HG02943 (cell line): ENCODE measurements around the gene COX6A2.

Experiments
- ATAC-seq: cut with Tn5 transposase; IDR thresholded peaks from one replicate; pipeline ENCODE4 v1.9.1; 2021; ENCODE audit warnings: mild to moderate bottlenecking, low read depth, moderate library complexity; ENCODE audit not compliant: unreplicated experiment

COX6A2 gene

DNA sequence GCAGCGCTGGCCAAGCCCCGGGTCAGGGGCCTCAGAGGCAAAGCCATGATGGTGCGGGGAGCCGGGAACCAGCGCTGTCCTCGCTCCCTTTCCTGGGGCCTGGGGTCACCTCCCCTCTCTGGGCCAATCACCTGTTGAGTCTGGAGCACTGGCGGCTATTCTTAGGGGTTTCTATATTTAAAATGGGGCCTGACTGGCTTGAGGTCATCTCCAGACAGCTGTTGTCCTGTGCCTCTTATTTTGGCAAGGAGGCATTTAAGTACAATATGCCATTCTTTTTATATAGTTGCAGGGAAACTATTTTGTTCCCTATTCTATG lies at the start of gene COX6A2:
Gene COX6A2 (minus strand): TSS at position 82 of the 319 bp plus-strand sequence. CDS start 35 bp downstream, at position 47.
- ATAC-seq: no peak

DNA sequence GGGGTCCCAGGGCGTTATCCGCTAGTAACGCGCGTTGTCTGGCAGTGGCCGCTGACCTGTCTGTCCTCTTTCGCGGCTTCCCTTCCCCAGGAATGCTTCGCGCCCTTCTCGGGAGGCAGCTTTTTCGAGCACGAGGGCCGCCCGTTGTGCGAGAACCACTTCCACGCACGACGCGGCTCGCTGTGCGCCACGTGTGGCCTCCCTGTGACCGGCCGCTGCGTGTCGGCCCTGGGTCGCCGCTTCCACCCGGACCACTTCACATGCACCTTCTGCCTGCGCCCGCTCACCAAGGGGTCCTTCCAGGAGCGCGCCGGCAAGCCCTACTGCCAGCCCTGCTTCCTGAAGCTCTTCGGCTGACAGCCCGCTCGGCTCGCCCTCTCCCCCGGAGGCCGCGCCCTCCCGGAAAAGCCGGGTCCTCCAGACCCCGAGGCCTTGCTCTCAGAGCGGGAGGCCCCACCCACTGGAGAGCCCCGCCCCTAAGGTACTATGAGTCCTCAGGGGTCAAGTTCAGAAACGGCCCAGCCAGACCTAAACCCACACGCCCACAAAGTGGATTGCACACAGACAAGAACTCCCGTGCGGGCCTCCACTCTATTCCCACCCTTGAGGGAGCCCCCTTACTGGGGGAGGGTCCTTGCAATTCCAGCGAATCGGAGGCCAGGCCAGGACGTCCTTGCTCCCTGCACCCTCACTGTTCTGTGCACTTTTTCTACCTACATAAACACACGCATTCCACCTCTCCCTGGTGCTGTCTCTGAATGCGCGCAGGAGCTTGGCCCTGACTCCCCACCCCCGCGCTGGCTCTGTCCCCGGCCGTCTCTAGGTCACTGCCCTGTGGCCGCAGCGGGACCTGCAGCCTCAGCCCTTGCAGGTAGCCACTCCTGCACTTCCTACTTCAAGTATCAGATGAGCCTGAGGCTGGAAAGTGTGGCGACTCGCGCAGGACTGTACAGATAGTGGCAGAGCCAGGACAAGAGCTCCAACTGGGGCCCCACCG lies 49.4 kb upstream of the COX6A2 start:
- peak; percentile 41 for ATAC-seq

DNA sequence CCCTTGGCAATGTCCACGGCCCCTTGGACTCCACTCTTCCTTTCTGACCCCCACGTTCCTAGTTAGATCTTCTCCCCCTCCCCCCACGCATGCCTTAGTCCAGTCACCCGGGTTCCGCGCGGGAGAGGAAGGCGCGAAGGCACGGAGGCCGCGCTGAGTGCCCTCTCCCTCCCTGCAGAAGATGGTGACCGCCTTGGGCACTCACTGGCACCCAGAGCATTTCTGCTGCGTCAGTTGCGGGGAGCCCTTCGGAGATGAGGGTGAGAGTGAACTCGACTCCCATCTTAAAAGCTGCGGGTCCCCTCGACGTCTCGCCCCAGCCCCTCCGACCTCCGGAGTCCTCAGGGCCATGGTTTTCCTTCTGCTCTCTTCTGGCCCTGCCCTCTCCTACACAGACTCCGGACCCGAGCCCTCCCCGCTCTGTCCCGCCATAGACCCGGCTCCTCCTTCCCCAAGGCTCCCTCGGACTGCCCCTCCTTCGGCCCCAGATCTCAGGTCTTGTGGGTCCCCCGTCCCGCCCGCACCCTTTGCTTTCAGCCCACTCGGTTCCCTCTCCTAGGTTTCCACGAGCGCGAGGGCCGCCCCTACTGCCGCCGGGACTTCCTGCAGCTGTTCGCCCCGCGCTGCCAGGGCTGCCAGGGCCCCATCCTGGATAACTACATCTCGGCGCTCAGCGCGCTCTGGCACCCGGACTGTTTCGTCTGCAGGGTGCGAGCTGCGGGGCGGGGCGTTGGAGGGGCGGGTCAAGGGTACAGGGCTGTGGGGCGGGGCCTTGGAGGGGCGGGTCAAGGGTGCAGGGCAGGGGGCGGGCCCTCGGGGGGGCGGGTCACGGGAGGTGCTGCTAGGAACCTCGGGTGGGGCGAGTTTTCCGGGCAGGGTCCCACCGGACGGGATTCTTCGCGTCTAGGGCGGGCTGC lies 48.4 kb upstream of the COX6A2 start:
- peak; percentile 52 for ATAC-seq

DNA sequence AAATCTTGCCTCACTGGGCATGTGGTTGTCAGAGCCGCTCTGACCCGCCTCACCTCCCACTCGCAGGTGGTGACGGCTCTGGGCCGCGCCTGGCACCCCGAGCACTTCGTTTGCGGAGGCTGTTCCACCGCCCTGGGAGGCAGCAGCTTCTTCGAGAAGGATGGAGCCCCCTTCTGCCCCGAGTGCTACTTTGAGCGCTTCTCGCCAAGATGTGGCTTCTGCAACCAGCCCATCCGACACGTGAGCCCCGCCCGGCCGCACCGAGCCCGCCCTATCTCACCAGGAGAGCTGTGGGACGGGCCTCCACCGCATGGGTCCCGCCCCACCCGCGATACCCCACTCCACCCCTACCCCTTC lies 47.8 kb upstream of the COX6A2 start:
- ATAC-seq: no peak

DNA sequence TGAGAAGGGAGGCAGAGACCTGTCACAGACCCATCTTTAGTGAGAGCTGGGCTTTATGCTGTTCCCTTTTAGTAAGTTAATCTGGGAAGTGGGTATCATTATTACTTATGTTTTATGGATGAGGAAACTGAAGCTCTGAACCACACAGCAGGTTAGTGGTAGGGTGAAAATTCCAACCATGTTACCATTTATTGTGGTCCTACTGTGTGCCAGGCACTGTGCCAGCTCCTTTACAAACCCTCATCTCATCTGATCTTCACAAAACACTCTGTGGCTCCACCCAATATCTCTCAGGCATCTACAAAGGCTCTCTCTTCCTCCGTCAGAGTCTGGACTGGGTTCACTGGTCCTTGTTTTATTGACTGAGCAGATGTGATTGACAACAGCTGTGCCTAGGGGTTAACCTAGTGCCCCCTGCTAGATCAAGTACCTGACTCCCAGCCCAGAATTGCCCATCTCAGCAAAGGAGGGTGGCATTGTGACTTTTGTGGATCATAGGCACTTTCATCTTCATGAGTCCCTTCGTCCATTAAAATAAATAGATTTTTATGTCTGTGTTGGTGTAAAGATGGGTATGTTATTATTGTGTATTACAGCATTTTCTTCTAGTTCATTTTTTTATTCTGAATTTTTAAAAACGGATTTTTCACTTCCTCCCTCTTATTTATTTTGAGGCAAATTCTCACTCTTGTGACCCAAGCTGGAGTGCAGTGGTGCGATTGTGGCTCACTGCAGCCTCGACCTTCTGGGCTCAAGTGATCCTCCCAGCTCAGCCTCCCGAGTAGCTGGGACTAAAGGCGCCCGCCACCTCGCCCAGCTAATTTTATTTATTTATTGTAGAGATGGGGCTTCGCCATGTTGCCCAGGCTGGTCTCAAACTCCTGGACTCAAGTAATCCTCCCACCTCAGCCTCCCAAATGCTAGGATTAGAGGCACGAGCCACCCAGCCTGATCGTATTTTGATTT lies 46.9 kb upstream of the COX6A2 start:
- ATAC-seq: no peak

DNA sequence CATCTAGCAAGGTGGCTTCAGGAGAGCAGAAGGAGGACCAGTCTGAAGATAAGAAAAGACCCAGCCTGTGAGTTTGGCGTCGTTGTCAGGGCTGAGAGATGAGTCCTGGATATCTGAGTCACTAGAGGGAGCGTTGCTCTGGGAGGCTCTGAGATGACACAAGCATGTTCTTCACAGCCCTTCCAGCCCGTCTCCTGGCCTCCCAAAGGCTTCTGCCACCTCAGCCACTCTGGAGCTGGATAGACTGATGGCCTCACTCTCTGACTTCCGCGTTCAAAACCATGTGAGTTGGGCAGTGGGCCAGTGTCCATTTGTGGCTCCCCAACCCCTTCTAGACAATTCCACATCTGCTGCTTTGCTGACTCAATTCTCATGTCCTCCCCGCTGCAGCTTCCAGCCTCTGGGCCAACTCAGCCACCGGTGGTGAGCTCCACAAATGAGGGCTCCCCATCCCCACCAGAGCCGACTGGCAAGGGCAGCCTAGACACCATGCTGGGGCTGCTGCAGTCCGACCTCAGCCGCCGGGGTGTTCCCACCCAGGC lies 46.1 kb upstream of the COX6A2 start:
- no peak for ATAC-seq

DNA sequence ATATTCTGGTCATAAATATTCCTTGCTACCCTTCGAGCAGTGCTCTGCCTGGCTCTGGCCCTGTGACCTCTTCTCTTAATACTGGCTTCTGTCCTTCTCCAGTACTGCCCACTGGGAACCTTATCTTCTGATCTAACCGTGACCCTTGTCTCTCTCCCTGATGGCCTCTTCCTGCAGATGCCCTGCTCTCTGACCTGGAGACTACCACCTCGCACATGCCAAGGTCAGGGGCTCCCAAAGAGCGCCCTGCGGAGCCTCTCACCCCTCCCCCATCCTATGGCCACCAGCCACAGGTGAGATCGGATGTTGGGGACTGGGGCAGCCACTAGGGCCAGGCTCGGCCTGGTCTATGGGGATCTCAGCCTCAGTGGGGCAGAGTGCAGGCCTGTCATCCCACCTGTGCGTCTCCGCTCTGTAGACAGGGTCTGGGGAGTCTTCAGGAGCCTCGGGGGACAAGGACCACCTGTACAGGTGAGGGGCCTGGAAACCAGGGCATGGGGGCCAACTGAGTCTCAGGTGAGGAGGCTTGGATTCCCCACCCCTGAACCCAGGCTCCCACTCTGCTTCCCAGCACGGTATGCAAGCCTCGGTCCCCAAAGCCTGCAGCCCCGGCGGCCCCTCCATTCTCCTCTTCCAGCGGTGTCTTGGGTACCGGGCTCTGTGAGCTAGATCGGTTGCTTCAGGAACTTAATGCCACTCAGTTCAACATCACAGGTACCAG lies 45.3 kb upstream of the COX6A2 start:
- no peak for ATAC-seq

DNA sequence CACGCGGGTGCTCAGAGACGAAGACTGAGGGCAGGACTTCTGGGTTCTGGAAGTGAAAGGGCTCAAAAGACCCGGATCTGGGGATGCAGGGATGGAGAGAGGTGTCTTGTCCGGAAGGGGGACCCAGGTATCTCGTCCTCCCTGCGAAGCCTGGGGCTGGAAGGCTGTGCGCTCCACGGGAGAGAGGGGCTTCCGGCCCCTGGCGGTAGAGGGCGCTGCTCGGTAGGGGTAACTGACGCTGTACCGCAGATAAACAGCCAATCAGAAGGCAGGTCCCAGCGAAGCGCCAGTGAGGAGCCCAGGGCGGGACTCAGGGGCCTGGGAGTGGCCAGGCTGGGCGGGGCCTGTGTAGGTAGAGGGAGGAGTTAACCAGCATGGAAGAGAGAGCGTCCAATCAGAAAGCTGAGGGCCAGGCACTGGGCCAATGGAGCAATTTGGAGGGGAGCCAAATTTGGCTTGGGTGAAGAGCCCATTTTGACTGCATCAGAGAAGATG lies 44.6 kb upstream of the COX6A2 start:
- no peak for ATAC-seq

DNA sequence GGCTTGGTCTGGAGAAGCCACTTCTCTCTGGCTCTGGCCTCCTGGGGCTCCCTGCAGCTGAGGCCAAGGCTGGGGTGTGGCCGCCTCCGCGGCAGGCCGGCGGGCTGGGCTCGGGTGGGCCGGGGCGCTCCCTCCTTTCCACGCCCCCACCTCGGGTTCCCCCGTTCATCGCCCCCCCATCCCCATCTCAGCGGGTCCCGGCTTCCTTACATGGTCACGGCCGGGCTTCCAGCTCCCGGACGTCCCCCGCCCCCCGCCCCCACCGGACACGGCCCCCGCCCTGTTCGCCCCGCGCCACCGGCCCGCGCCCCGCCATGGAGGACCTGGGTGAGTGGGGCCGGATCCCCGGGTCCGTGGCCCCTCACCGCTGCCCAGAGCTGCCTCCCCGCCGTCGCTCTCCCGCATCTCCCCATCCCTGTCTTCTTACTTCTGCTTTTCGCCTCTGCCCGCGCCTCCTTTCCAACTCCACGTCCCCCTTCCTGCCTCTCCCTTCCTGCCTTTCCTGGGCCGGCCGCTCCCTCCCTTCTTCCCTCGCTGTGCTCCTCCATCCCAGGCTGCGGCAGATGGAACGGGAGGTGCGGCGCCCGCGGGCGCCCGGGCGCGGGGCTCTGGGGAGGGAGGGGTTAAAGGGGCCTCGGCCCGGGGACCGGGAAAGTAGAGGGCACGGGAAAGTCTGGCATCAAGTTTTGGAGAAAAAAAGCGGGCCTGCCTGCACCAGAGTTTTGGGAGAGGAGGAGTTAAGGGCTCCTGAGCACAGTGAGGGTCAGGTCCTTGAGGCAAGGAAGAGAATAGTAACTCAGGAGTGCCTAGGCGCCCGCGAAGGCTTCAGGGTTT lies 43.9 kb upstream of the COX6A2 start, which contains the start of gene TGFB1I1:
Gene TGFB1I1 (plus strand): TSS at position 278 of the 834 bp plus-strand sequence. CDS start 37 bp downstream, at position 315.
- ATAC-seq: no peak

DNA sequence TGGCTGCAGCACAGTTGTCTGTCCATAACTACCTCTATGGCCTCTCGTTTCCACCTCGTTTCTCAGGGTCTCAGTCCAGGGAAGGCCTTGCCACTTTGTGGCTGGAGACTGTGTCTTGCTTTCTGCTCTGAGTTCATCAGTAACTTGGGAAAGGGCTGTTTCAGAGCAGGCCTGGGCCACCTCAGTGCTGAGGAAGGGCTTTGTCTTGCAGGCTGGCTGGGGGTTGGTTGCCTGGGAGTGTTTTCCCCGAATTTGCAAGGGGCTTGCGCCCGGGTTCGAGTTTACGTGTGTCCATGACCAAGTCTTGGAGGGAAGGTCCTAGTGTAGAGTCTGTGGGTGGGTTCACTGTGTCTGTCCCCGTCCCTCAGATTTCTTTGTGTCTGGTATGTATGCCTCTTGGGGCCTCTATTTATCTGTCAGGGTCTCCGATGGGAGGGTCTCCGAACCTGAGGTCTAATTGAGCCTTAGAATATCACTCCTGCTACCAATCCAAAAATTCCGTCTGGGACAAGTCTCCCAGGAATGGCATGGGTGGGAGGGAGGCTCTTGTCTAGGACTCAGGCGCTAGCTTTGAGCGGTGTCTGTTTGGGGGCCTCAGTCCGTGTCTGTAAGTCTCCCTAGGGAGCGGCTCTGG lies 43.2 kb upstream of the COX6A2 start:
- no peak for ATAC-seq

DNA sequence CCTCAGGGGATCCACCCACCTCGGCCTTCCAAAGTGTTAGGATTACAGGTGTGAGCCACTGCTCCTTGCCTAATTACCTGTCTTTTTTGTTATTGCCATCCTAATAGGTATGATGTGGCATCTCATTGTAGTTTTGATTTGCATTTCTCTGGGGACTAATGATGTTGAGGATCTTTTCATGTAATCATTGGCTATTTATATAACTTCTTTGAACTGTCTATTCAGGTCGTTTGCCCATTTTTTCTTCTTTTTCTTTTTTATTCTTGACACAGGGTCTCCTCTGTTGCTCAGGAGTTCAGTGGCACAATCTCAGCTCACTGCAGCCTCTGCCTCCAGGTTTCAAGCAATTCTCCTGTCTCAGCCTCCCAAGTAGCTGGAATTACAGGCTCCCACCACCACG lies 42.5 kb upstream of the COX6A2 start:
- ATAC-seq: no peak

DNA sequence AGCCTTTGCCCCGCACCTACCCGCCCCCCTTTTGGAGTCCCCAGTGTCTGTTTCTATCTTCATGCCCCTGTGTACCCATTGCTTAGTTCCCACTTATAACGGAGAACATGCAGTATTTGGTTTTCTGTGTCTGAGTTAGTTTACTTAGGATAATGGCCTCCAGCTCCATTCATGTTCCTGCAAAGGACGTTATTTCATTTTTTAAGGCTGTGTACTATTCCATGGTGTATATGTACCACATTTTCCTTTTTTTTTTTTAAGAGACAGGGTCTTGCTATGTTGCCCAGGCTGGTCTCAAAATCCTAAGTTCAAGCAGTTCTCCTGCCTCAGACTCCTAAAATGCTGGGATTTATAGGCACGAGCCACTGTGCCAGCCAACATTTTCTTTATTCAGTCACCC lies 39.7 kb upstream of the COX6A2 start:
- no peak for ATAC-seq

DNA sequence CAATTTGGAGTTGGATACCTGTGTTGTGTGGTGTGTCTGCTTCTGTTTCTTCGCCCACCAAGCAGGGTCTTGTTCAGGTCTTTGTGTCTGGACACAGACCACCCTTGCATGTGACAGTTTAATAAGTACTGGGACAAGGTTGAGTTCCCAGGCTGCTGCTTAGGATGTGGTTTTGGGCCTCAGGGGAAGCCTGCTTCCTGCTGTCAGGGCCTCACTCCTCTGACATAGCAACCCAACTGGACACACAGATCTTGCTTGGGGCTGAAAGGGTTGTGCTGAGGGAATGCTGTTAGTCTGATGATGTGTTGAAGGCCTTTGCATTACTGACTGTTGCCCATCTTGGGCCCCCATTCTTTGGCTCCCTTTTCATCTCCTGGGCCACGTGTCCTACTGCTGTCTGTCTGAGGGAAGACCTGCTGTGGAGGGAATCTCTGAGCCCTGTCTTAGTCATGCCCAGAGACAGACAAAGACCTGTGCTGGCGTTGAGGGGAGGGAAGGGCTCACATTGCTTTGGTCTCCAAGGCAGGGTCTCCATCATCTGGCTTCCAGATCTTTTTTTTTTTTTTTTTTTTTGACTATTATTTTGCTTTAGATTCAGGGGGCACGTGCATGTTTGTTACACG lies 39.1 kb upstream of the COX6A2 start:
- no peak for ATAC-seq

DNA sequence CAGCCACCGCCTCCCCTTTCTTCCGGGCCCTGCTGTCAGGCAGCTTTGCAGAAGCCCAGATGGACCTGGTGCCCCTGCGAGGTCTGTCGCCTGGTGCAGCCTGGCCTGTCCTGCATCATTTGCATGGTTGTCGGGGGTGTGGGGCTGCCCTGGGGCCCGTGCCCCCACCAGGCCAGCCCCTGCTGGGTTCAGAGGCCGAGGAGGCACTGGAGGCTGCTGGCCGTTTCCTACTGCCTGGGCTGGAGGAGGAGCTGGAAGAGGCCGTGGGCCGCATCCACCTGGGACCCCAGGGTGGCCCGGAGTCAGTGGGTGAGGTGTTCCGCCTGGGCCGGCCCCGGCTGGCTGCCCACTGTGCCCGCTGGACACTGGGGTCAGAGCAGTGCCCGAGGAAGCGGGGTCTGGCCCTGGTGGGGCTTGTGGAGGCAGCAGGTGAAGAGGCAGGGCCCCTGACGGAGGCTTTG lies 38.3 kb upstream of the COX6A2 start:
- ATAC-seq: no peak

DNA sequence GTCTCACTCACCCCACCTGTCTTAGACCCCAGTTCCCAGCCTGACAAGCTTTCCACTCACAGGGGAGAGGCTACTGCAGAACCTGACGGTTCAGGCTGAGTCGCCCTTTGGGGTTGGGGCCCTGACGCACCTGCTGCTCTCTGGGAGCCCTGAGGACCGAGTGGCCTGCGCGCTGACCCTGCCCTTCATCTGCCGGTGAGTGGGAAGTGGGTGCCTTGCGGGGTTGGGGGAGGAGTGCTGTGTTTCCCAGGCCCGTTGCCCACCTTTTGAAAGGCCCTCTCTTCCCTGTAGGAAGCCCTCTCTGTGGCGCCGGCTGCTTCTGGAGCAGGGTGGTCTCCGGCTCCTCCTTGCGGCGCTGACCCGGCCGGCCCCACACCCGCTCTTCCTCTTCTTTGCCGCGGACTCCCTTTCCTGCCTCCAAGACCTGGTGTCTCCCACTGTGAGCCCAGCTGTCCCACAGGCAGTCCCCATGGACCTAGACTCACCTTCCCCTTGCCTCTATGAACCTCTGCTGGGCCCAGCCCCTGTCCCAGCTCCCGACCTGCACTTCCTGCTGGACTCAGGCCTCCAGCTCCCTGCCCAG lies 37.7 kb upstream of the COX6A2 start:
- ATAC-seq: no peak

DNA sequence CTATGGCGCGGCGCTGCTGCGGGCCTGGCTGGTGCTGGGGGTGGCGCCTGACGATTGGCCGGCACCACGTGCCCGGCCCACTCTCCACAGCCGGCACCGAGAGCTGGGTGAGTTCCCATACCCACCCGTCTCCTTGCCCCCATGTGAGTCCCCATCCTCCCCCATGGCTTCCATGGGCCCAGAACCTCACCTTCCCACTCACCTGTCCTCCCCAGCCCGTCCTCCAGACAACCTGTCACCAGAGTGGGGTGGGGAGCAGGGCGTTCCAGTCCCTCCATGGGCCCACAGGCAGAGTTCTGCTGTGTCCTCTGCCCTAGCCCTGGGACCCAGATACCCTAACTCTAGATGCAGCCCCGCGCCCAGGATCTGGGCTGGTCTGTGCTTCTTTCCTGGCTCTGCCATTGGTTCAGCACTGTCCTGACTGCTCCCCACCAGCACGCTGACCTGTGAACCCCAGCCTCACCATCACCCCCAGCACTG lies 36.7 kb upstream of the COX6A2 start:
- ATAC-seq: no peak

DNA sequence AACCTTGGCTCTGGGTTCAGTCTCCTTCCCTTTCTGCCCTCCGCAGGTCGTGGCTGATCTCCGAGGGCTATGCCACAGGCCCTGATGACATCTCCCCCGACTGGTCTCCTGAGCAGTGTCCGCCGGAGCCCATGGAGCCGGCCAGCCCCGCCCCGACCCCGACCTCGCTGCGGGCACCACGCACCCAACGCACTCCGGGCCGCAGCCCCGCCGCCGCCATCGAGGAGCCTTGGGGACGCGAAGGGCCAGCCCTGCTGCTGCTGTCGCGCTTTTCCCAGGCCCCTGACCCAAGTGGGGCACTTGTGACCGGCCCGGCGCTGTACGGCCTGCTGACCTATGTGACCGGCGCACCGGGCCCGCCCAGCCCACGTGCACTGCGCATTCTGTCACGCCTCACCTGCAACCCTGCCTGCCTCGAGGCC lies 36.2 kb upstream of the COX6A2 start:
- ATAC-seq: no peak
